Right ventricle myocardium inferior (tissue), 1 donor: ENCODE measurements around the gene NPAS1. TPM values are rescaled to one million over a fixed set of nuclear protein-coding genes. Genes with fewer than 3 reads are reported as not detected.
A peak's percentile ranks its signal among the peaks of the same experiment; 100 is the strongest.
"Not testable (repeated sequence)": the region's sequence is repeated elsewhere in the genome, so short reads cannot be mapped to it uniquely, and the experiment has no call there.

Experiments
- ATAC-seq: fragments of 200-7000 bp; cut with Tn5 transposase; one replicate; pipeline ENCODE4 v1.9.1; 2020; ENCODE audit warnings: mild to moderate bottlenecking, moderate library complexity
- DNase-seq: peaks from one replicate; pipeline ENCODE4 v3.0.0; 2021; ENCODE audit errors: missing footprints
- intact Hi-C: fragments of 100-400 bp; cut with DNase I; formaldehyde crosslinking; loops from one replicate; pipeline ENCODE4 v1.11.0; 2022
- total RNA-seq: library from RNA; stranded (reverse); fragmentation: NEBNext Ultra II Directional; extraction: Animal tissue kit (Norgen Biotek cat#: 25700); gene quantifications from one replicate; pipeline ENCODE4 v1.2.1, GENCODE V29; 2021
- donor health status: DM: no; HTN: yes; CAD: no; lungs with severe emphysema.

Gene NPAS1
- total RNA-seq, 1 donor from 2014 or later = not detected

DNA sequence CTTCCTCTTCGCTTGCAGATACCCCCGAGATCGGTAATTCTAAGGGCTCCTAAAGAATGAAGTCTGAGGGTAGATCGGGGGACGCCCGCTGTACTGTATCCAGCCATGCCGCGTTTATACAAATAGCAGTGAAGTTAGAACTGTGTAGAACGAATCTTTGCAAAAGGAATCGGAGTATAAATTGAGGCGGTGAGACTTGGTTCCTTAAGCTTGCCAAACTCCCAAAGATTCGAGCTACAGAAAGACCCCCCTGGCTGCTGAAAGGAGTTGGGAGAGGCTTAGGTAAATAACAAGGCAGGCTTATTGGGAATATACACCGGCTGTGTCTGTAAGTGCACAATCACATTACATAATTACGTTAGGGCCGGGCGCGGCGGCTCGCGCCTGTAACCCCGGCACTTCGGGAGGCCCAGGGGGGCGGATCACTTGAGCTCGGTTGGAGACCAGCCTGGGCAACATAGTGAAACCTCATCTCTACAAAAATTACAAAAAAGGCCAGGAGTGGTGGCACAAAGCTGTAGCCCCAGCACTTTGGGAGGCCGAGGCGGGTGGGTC lies 16.5 kb downstream of the NPAS1 start:
- ATAC-seq (peak; percentile 45), DNase-seq (no peak)
- intact Hi-C loops = loop anchor here (5.0 kb wide), 1 partner anchor 91 kb away; no protein-coding TSS in a partner anchor

DNA sequence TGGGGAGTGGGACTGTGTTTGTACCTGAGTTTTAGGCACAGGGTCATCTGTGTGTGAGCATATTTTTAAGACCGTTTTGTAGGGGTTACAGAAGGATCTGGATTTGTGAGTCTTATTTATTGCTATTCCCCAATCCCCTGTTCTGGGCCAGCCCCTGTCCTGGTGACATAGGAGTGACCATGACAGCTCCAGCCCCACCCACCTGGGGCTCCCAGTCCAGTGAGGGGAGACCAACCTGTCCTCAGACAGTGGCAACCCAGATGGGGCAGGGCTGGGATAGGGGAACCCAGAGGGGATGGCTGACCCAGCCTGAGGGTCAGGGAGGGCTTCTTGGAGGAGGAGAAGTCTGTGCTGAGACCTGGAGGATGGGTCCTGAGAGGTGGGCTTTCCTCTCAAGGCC lies 18.1 kb downstream of the NPAS1 start:
- DNase-seq (no peak), ATAC-seq (no peak)
- intact Hi-C loops = loop anchor here (5.0 kb wide), 1 partner anchor 90 kb away; no protein-coding TSS in a partner anchor

DNA sequence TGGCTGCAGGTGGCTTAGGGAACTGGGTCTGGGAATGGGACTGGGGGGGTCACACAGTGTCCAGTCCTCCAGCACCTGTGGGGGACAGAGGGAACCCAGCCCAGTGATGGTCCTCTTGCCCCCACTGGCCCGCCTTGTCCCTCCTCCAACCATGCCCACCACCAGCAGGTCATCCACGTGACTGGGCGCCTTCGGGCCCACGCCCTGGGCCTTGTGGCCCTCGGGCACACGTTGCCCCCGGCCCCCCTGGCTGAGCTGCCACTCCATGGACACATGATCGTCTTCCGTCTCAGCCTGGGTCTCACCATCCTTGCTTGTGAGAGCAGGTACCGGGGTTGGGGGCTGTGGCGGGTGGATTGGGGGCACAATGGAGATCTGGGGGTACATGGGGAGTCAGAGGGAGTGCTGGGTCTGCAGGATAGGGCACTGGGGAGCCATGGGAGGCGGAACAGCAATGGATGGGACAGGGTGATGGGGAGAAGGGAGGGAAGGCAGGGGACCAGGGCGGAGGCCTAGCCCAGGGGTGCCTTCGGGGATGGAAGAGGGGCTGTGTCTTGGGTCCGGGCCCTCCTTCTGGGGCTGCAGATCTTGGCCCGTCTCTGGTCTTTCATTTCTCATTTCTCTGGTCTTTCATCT lies 19.7 kb downstream of the NPAS1 start:
- intact Hi-C loops = loop anchor here (5.0 kb wide), 1 partner anchor 88 kb away; no protein-coding TSS in a partner anchor
- DNase-seq = no peak
- no peak for ATAC-seq

DNA sequence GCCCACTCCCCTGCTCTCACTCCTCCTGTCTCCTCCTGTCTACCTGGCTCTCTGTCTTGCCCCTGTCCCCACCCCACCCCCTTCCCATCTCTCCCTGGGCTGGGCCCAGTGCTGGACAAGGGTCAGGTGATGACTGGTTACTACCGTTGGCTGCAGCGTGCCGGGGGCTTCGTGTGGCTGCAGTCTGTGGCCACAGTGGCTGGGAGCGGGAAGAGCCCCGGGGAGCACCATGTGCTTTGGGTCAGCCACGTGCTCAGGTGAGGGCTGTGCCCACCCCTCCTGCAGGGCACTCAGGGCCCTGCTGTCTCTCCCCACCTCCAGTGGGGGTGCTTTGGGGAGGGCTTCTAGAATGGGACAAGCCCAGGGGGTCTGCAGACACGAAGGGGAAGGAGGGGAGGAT lies 21.2 kb downstream of the NPAS1 start:
- ATAC-seq (no peak), DNase-seq (peak; percentile 32)
- intact Hi-C loops = no loop called here

DNA sequence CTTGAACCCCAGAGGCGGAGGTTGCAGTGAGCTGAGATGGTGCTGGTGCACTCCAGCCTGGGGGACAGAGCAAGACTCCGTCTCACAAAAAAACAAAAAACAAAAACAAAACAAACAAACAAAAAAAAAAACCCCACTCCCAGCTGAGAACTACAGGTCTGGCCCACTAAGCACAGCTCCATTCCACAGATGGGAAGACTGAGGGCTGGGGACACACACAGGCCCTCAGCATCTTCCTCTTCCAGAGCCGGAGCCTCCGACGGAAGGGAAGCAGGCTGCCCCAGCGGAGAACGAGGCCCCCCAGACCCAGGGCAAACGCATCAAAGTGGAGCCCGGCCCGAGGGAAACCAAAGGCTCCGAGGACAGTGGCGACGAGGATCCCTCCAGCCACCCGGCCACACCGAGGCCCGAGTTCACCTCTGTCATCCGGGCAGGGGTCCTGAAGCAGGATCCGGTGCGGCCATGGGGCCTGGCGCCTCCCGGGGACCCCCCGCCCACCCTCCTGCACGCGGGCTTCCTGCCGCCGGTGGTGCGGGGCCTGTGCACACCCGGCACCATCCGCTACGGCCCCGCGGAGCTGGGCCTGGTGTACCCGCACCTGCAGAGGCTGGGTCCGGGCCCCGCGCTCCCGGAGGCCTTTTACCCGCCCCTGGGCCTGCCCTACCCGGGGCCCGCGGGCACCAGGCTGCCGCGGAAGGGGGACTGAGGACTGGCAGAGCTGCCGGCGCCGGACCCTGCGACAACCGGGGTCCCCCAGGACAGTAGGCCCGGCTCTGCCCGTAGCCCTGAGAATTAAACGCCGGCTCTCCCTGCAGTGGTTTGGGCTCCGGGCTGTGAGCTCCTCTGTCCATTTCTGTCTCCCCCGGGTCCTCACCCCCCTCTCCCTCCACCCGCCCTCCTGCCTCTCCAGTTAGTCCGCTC lies 25.6 kb downstream of the NPAS1 start:
- intact Hi-C loops = loop anchor here (5.0 kb wide), 1 partner anchor 67 kb away; the partner anchor contains the start of gene ZC3H4
- ATAC-seq (no peak), DNase-seq (peak; percentile 63)

DNA sequence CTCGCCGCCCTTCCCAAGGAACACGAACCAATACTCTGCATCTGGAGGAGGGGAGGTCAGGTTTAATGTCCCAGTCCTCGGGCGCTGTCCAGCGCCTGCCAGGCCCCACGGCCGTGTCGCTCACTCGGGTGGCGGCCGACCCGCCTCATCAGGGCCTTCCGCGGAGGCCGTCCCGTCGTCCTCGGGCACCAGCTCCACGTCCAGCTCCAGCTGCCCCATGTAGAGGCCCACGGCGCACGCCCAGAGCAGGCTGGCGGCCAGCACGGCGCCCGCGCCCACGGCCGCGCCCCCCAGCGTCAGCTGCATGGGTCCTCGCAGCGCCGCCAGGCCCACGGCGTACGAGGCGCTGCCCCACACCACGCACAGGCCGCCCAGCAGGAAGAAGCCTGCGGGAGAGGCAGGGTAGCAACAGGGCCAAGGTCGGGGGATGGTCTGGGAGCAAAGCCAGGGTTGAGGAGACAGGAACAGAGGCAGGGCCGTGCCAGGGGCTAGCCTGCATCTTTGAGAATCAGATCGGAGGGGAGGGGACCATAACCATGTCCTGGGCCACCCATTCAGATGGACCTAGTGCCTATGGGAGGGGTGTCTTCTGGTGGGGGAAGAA lies 26.3 kb downstream of the NPAS1 start:
- intact Hi-C loops = loop anchor here (5.0 kb wide), 1 partner anchor 66 kb away; the partner anchor contains the start of gene ZC3H4
- DNase-seq = peak; percentile 61
- no peak for ATAC-seq

DNA sequence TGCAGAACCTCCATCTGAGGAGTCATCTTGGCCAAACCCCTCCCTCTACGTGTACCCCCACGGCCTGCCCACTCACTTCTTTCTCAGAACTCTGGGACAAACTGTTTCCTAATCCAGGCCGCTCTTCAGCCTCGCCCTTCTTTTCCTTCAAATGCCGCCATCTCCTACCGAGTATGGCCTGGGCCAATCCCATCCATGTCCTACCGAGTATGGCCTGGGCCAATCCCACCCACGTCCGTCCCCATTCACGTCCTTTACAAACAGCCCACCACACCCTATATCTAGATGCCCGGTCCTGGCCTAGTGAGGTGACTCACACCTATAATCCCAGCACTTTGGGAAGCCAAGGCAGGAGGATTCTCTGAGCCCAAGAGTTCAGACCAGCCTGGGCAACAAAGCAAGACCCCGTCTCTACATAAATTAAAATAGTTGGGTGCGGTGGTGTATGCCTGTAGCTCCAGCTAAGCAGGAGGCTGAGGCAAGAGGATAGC lies 27.7 kb downstream of the NPAS1 start:
- intact Hi-C loops = loop anchor here (5.0 kb wide), 1 partner anchor 65 kb away; the partner anchor contains the start of gene ZC3H4
- ATAC-seq (no peak), DNase-seq (peak; percentile 1)

DNA sequence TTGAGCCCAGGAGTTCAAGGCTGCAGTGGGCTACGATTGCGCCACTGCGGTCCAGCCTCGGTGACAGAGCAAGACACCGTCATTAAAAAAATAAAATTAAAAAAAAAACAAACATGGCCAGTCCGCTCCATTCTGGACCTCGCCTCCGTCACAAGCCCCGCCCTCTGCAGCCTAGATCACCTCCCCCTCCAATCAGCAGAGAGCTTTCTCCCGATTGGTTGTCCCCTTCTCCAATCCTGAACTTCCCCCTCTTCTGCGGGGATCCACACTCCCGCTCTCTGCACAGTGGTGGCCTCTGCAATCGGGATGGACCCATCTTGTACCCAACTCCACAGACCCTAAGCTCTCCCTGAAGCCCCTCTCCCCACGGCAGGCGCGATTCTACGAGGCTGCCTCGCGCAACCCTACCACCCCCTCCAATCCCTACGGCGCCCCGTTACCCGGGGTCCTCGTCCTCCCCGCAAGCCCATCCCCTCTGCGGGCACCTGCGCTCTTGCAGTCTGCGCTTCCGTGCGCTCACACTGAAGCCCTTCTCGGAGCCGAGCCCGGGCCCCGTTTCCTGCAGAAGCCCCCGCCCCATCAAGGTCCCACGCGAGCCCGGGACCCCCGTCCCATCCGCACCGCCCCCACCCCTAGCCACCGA lies 28.2 kb downstream of the NPAS1 start:
- intact Hi-C loops = loop anchor here (5.0 kb wide), 1 partner anchor 64 kb away; the partner anchor contains the start of gene ZC3H4
- ATAC-seq = peak; percentile 88
- DNase-seq = peak; percentile 88

DNA sequence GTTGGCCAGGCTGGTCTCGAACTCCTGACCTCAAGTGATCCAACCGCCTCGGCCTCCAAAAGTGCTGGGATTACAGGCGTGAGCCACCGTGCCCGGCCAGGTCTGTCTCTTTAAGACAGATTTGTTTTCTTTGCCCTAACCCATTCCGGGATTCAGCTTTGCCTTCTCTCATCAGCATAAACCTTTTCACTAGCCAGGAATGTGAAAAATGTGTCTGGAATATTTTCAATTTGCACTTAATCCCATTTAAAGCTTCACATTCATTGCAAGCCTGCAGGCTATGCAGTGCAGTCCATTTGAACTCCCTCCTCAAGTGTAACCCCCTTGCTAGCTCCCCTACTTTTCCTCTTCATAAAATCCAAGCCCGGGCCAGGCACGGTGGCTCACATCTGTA lies 29.7 kb downstream of the NPAS1 start:
- ATAC-seq = no peak
- DNase-seq = peak; percentile 31
- intact Hi-C loops = loop anchor here (5.0 kb wide), 1 partner anchor 63 kb away; the partner anchor contains the start of gene ZC3H4

DNA sequence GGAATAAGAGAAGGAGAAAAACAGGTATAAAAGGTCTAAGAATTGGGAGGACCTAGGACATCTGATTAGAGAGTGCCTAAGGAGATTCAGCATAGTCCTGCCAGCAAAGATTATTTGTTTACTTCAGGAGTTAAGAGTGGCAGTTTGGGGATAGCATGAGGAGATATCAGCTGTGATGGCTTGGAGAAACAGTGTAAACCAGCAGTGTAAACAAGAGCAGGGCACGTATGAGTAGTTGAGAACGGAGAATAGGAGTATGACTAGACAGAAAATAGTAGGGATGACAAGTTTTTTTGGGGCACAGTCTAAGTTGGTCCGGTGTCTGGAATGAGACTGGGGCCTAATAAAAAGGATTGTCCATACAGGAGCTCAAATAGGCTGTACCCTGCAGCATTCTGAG lies 30.9 kb downstream of the NPAS1 start:
- intact Hi-C loops, ATAC-seq, DNase-seq: not testable (repeated sequence)

DNA sequence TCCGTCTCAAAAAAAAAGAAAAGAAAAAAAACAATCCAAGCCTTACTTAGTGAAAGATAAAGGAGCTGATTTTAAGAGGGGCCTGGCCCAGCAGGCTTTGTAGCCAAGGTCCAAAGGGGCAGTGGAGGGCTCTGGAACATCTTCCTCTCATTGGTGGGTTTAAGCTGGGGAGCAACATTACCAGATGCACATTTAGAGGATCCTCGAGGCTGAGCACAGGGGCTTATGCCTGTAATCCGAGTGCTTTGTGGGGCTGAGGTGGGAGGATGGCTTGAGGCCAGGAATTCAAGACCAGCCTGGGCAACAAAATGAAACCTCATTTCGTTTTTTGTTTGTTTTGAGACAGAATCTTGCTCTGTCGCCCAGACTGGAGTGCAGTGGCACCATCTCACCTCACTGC lies 36.8 kb downstream of the NPAS1 start:
- no peak for ATAC-seq
- intact Hi-C loops = no loop called here
- no peak for DNase-seq

DNA sequence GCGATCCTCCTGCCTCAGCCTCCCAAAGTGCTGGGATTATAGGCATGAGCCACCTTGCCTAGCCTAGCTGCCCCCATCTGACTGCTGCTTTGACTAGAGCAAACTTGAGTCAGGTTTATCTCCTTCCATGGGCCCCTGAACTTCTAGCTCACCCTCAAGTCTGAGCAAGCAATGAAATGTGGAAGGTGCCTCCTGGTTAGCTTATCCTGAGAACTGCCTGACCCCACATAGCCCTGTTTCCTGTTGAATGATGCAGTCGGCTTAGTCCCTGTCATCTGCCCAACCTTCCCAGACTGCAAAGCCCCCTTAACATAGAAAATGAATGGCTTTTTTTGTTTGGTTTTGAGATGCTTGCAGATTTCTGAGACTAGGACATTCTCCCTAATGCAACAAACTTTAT lies 37.7 kb downstream of the NPAS1 start:
- intact Hi-C loops = no loop called here
- ATAC-seq = no peak
- DNase-seq = no peak

DNA sequence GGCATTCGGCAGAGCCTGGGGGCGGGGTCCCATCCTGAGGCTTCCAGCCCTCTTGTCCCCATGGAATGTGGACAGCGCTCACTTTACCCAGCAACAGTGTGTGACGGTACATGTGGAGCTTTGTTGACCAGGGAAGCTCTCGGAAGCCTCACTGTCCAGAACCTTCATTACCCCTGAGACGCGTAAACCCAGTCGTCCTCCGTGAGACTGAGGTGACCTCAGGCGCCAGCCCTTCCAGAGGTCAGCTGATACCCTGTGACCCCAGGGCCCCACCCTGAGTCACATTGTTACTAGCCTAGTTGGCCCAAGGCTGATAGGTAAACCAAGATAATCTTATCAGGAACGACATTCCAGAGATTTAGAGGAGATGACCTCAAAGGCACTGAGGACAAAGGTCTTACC lies 39.0 kb downstream of the NPAS1 start:
- DNase-seq = peak; percentile 15
- ATAC-seq = no peak
- intact Hi-C loops = no loop called here

DNA sequence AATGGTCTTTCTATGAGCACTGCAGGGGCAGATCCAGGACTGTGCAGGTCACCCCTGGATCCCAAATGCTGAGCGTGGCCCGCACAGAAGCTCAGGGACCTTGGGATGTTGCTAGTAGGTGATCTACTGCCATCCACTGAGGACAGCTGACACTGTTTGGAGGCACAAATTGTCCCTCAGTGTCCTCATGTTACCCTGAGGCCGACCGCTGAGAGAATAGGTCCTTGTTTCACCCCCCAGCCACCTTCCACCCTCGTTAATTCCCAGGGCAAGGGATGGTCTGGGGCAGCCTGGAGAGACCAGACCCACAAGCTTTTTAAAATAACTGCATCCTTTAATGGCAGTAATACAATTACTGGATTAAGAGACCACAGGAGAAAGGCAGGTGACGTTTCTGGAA lies 44.2 kb downstream of the NPAS1 start:
- no peak for ATAC-seq
- no peak for DNase-seq
- intact Hi-C loops = no loop called here

DNA sequence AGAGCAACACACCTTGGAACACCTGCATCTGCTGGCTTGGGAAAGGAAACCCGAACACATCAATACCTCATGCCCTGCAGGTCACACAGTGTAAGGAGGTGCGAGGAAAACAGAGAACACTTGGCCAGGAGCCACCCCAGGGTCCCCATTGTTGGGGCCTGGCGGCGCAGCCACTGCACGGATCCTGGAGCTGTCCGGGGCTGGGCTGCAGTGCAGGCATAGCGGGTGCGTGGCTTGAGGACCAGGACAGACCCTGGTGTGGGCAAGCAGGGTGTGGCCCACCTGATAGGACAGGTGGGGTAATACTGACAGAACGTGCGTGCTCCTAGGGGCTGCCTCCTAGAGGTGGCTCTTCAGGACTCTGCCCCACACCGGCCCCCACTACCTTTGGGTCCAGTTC lies 45.6 kb downstream of the NPAS1 start:
- intact Hi-C loops = no loop called here
- no peak for DNase-seq
- no peak for ATAC-seq

DNA sequence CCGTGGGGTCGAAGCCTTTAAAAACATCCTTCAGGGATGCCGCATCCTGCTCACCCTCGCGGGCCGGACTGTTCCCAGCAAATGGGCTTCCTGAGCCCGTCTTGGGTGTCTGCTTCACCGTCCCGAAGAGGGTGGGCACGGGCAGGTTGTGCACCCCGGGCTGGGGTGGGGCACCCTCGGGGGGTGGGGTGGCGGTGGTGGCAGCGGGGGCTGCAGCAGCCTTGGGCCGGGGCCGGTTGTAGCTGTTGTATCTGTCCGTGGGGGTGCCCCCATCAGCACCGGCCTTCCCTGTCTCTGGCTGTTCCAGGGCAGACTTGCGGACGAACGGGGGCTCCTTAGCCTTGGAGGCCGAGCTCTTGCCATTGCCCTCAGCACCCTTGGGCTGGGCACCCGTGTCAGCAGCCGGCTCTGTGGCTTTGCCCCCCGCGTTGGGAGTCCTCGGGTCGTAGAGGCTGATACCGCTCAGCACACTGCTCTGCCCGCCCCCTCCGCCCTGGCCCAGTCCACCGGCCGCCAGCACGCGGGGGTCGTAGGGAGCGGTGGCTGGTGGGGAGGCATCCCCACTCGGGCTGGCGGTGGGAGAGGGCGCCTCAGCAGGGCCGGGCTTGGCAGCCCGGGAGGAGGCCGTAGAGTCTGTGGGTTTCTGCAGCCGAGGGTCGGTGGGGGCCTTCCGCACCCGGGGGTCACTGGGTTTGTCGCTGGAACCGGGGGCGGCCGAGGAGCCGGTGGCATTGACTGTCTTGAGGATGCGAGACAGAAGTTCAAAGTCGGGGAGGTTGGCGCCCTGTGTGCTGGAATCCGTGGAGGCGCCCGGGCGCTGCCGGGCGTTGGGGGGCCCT lies 47.0 kb downstream of the NPAS1 start:
- DNase-seq (no peak), ATAC-seq (no peak)
- intact Hi-C loops = no loop called here

DNA sequence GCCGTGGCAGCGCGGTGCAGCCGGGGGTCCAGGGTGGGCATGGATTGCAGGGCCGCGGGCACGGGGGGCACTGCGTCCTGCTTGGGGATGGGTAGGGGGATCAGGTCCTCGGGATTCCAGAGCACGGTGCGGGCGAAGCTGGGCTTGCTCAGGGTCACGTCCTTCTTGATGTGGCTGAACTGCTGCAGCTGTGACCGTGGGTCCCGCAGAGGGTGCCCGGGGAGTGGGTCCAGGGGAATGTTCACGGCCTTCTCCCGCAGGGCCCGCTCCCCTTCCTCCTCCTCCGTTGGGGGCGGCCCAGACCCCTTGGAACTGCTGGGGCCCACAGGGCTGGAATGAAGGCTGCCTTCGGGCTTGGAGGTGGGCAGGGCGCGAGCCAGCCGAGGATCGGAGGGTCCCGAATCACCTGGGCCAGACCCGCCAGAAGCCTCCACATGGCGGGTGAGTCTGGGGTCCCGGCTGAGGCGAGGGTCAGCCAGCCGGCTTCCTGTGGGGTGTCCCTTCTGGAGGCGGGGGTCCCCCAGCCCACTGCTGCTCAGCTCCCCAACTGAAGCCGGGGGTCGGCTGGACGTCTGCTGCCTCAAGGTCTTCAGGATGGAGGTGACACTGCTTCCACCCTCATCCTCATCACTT lies 47.7 kb downstream of the NPAS1 start:
- ATAC-seq (no peak), DNase-seq (no peak)
- intact Hi-C loops = no loop called here
